GM12872 (cell line): ENCODE measurements around the gene EFNB2.

Source experiments
- CTCF ChIP-seq: IDR thresholded peaks from 3 replicates; pipeline ENCODE4 v1.5.1; 2011; ENCODE audit warnings: low read depth, mild to moderate bottlenecking, low read length, moderate library complexity; ENCODE audit not compliant: insufficient read depth

Gene EFNB2

DNA sequence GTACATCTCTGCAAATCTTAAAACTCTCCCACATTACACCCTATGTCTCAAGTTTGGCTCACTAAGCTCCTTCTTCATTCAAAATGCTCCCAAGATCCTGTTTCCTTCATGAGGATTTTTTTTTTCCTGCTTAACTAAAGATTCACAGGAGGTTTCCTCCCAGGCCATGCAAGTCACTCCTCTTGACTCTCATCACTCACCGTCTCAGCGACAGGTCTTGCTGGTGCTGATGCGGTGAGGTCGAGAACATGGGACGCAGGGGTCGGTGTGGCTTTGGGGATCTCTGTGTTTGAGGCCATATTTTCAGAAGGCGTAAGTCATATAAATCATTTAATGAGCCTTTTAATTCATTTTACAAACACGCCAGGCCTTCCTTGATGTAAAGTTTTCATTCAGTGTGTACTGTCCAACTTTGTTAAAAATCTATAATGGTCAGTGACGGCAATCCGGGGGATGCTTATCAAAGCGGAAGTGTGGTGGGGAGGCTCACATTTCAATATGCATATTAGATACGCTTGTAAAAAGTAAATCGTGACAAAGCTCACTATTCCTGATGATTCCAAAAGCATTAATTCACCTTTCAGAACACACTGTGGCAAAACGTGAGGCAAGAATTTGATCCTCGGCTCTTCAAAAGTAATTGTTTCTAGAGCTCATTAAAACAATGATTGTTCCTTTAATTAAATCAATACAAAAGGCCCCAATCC is 20.4 kb downstream of the EFNB2 start:
- TF ChIP-seq CTCF: no peak

- no peak for TF ChIP-seq CTCF
Observed at GRCh38 chr13:106513025-106513983, 22.2 kb downstream of the EFNB2 start.

GRCh38 chr13:106507560-106508274 is 27.7 kb downstream of the EFNB2 start:
- no peak for TF ChIP-seq CTCF

- no peak for TF ChIP-seq CTCF
Observed at GRCh38 chr13:106506286-106506685, 29.2 kb downstream of the EFNB2 start.

- no peak for TF ChIP-seq CTCF
Observed at GRCh38 chr13:106505732-106506131, 29.7 kb downstream of the EFNB2 start.

GRCh38 chr13:106505295-106505694 is 30.2 kb downstream of the EFNB2 start:
- TF ChIP-seq CTCF: no peak
